Measurements from ENCODE around the gene KIF6.

Gene KIF6

DNA sequence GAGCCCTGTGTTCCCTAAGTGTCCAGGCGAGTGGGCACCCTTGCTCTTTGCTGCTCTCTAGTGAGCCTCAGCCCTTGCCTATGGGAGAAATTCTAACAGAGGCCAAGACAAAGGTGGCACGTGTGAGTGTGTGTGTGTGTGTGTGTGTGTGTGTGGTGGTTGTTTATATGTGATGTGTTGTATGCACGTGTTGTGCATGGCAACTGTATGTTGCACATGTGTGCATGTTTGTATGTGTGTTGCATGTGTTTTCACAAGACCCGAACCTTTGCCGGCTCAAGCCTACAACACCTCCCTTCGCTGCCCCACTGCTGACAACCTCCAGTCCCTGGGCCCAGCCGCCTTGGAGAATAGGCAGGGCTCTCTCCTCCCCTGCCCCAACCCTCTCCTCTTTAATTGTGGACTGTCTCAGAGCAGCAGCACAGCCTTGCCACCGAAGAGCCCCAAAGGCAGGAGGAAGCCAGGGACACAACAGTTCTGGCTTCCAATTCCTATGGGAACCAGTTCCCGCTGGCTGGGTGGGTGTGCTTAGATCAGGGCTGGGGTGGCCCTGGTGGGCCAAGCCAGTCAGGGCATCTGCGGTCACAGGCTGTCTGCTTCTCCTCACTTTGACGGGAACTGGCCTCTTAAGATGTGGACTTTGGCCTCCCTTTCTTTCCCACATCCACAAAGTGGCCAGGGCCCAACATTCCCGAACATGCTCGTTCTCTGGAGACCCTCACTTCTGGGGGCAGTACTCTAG, 405.4 kb downstream of the KIF6 start:
- DNase-seq (ENCODE audit: low read depth) = no peak
- TF ChIP-seq, protein P1, sequence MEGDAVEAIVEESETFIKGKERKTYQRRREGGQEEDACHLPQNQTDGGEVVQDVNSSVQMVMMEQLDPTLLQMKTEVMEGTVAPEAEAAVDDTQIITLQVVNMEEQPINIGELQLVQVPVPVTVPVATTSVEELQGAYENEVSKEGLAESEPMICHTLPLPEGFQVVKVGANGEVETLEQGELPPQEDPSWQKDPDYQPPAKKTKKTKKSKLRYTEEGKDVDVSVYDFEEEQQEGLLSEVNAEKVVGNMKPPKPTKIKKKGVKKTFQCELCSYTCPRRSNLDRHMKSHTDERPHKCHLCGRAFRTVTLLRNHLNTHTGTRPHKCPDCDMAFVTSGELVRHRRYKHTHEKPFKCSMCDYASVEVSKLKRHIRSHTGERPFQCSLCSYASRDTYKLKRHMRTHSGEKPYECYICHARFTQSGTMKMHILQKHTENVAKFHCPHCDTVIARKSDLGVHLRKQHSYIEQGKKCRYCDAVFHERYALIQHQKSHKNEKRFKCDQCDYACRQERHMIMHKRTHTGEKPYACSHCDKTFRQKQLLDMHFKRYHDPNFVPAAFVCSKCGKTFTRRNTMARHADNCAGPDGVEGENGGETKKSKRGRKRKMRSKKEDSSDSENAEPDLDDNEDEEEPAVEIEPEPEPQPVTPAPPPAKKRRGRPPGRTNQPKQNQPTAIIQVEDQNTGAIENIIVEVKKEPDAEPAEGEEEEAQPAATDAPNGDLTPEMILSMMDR (IDR thresholded peaks at IDR 0.05; ENCODE audit: insufficient read depth, low read depth, low read length, missing control alignments) = no peak
- H3K4me3 ChIP-seq (ENCODE audit: low read depth, low read length) = no peak overlapping the region

DNA sequence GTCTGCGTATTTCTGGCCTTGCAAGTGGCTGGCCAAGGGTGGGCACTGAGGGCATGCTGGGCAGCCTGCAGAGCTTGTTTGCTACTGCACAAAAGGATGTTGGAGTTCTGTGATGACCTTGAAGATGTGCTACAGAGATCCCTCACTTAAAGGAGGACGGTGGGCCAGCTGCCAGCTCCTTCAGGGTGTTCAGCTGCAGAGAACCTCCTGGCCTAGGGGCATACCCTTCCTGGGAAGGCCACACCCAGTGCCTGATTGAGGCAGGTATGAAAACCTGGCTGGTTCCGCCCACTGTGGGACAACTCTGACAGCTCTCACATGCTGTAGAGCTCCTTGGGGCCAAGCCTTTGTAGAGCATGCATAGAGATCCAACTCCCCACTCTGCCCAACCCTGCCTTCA, 408.0 kb downstream of the KIF6 start:
- no peak for DNase-seq (ENCODE audit: low read depth)
- TF ChIP-seq, protein P1 (IDR thresholded peaks at IDR 0.05; ENCODE audit: insufficient read depth, low read depth, low read length, missing control alignments) = no peak

DNA sequence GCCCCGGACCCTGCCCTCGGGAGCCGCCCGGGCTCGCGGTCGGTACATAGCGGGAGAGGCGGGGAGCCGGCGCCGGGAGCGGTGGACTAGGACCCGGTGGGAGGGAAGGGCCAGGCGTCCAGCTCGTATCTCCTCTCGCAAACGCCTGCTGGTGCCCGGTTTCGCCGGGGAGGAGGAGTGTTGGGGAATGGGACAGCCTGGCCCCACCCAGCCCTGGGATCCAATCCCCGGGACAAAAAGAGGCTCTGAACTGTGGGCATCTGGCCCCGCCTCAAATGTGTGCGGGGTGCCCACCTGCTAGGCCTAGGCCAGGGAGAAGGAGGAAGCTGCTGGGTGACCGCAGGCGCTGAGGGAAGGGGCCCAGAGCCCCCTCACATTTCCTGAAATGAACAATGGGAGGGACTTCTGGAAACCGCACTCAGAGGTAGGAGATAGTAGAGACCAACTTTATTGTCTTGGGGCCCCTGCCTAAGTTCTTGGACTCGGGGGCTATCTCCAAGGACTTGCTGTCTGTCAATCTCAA, 410.9 kb downstream of the KIF6 start, which contains the start of gene KCNK17:
Gene KCNK17, minus strand, starts transcription at position 147 of the 523 bp plus-strand sequence. Its CDS starts 99 bp downstream, at position 48.
- TF ChIP-seq, protein P1 (IDR thresholded peaks at IDR 0.05; ENCODE audit: insufficient read depth, low read depth, low read length, missing control alignments) = no peak
- no peak within 1 kb of the TSS for H3K4me3 ChIP-seq (ENCODE audit: low read depth, low read length)
- DNase-seq (ENCODE audit: low read depth) = no peak

More for the DNA sequence above, 408.0 kb downstream of the KIF6 start:
- H3K4me3 ChIP-seq (ENCODE audit: low read depth, low read length) = no peak overlapping the region

DNA sequence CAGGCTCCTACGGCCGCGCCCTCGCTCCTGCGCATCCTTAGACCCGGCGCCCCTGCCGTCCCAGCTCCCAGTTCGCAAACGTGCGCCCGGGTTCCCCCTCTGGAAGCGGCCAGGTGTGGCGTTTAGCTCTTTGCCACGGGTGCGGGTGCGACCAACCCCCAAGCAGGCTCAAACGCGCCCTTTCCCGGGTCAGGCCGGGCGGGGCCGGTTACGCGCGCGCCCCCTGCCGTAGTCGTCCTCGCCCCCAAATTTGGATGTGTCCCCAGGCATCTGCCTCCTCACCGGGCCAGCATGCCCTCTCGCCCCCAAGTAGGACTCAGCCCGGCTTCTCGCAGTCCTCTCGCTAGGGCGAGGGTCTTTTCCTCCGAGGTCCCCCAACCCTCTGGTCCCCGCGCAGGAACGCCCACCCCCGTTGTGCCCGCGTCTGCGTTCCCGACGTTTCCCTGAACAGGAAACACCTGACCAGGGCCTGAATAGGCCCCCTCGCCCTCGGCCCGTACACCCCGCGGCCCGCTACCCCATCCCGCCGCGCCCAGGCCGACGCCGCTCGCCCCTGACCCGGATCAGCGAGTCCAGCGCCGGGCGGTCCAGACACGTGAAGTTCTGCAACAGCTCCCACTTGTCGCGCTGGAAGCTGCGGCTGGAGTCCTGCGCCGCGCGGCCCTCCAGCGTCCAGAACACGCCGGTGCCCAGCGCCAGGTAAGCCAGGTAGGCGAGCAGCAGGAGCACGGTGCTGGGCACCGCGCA, 411.5 kb downstream of the KIF6 start:
- TF ChIP-seq, protein P1 (IDR thresholded peaks at IDR 0.05; ENCODE audit: insufficient read depth, low read depth, low read length, missing control alignments) = no peak
- DNase-seq (ENCODE audit: low read depth) = no peak
- no peak overlapping the region for H3K4me3 ChIP-seq (ENCODE audit: low read depth, low read length)

DNA sequence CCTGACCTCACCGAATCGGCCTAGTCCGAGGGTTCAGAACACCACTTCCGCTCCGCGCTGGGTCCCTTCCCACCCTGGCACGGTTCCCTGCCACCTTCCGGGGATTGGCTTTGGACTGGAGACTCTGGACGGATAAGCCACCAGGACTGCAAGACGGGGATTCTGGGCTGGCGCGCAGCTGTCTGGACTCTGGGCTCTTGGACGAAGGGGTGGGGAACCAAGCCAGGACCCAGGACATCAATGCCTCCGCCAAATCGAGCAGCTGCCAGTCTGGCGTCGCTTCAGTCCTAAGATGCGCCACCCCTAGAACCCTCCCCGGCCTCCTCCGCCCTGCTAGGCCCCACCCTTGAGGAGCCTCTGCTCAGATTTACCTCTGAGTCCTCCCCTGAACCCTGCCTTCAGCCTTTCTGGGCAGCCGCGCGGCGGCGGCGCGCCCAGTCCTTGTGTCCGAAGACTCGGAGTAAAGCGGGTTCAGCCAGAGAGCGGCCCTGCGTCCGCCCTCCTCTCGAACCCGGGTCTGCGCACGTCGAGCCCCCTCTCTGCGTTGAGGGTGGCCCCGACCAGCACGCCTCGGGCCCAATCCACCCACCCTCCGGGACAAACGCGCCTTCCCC, 412.2 kb downstream of the KIF6 start:
- TF ChIP-seq, protein P1 (IDR thresholded peaks at IDR 0.05; ENCODE audit: insufficient read depth, low read depth, low read length, missing control alignments) = no peak
- no peak overlapping the region for H3K4me3 ChIP-seq (ENCODE audit: low read depth, low read length)
- no peak for DNase-seq (ENCODE audit: low read depth)

DNA sequence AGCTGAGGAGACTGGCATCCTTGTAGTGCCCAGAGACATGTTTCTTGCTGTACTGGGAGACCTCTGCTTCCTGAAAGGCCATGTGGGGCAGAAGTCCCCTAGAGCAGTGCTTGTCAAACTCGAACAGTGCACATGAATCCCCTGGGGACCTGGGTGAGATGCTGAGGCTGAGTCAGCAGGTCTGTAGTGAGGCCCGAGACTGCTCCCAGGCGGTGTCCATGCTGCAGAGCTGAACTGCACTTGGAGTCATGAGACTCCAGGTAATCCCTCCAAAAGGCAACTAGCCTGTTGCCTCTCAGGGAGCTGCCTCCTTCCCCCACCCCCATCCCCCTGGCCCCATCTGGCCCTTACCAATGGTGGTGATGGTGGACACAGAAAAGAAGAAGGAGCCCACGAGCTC, 414.7 kb downstream of the KIF6 start:
- peak; percentile 33 for DNase-seq (ENCODE audit: low read depth)
- TF ChIP-seq, protein P1 (IDR thresholded peaks at IDR 0.05; ENCODE audit: insufficient read depth, low read depth, low read length, missing control alignments) = no peak
- no peak overlapping the region for H3K4me3 ChIP-seq (ENCODE audit: low read depth, low read length)
